Smooth muscle cell (in vitro differentiated cells): ENCODE measurements around the gene ELOA. TPM values are rescaled to one million over a fixed set of nuclear protein-coding genes. Genes with fewer than 3 reads are reported as not detected.

Experiments used
- DNase-seq: peaks from one replicate; lab custom pipeline; 2025; ENCODE audit not compliant: unreplicated experiment; lab: John Stamatoyannopoulos, UW
- H2AFZ ChIP-seq: fragments of 200-600 bp; sonication (generic); 2 replicates; pipeline ENCODE4 v1.6.0; 2016; ENCODE audit warnings: antibody characterized with exemption, low read depth, mild to moderate bottlenecking
- H3F3A ChIP-seq: fragments of 200-600 bp; sonication (generic); 2 replicates; pipeline ENCODE4 v1.6.0; 2017; ENCODE audit warnings: antibody characterized with exemption, low read depth
- H3K27ac ChIP-seq: fragments of 200-600 bp; sonication (generic); 2 replicates; pipeline ENCODE4 v1.5.1; 2016; ENCODE audit warnings: low read depth, mild to moderate bottlenecking
- H3K27me3 ChIP-seq: fragments of 200-600 bp; sonication (generic); 2 replicates; pipeline ENCODE4 v1.6.1; 2016; ENCODE audit warnings: low read depth, mild to moderate bottlenecking
- H3K36me3 ChIP-seq: fragments of 200-600 bp; sonication (generic); 2 replicates; pipeline ENCODE4 v1.5.1; 2016; ENCODE audit warnings: low read depth
- H3K4me1 ChIP-seq: fragments of 200-600 bp; sonication (generic); 2 replicates; pipeline ENCODE4 v1.5.1; 2016; ENCODE audit warnings: low read depth
- H3K4me2 ChIP-seq: fragments of 200-600 bp; sonication (generic); 2 replicates; pipeline ENCODE4 v1.6.0; 2016; ENCODE audit warnings: mild to moderate bottlenecking
- H3K4me3 ChIP-seq: fragments of 200-600 bp; sonication (generic); 2 replicates; pipeline ENCODE4 v1.5.1; 2016; ENCODE audit warnings: mild to moderate bottlenecking
- H3K79me2 ChIP-seq: fragments of 200-600 bp; sonication (generic); 2 replicates; pipeline ENCODE4 v1.6.0; 2016; ENCODE audit warnings: low read depth, mild to moderate bottlenecking
- H3K9ac ChIP-seq: fragments of 200-600 bp; sonication (generic); 2 replicates; pipeline ENCODE4 v1.6.0; 2016; ENCODE audit warnings: low read depth
- H3K9me3 ChIP-seq: fragments of 200-600 bp; sonication (generic); replicated peaks from 2 replicates; pipeline ENCODE4 v1.5.1; 2016; ENCODE audit warnings: low read depth
- H4K20me1 ChIP-seq: fragments of 200-600 bp; sonication (generic); 2 replicates; pipeline ENCODE4 v1.6.0; 2016; ENCODE audit warnings: low read depth
- WGBS: methylation state at CpG from one replicate; pipeline ENCODE4 v1.1.7; 2016; ENCODE audit warnings: low lambda C conversion rate; 5-methylcytosine and 5-hydroxymethylcytosine counted together
- polyA plus RNA-seq: library from polyadenylated mRNA; unstranded; fragments of >200 nt; fragmentation: Nextera tagmentation; extraction: Ambion mirVana; gene quantifications from 2 replicates; pipeline ENCODE4 v1.2.1, GENCODE V29; 2016
- total RNA-seq: library from RNA; depleted of rRNA; stranded (reverse); fragments of >200 nt; gene quantifications from 2 replicates; pipeline ENCODE4 v1.2.3, GENCODE V29; 2014
- TF ChIP-seq, protein P1 (sequence below): fragments of 200-600 bp; sonication (generic); IDR thresholded peaks from 2 replicates; pipeline ENCODE4 v1.5.1; 2017; ENCODE audit warnings: borderline replicate concordance, mild to moderate bottlenecking, antibody characterized with exemption; ENCODE audit not compliant: insufficient read depth, poor library complexity, severe bottlenecking

The ELOA gene
- total and polyA plus RNA-seq, 2 experiments from 2014 or later, result 28.1 to 33.4 TPM

GRCh38 chr1:23699280-23700179, 43.7 kb upstream of the ELOA start:
- 96% methylated on average over 7 of the region's 7 CpGs for WGBS
- TF ChIP-seq, protein P1, sequence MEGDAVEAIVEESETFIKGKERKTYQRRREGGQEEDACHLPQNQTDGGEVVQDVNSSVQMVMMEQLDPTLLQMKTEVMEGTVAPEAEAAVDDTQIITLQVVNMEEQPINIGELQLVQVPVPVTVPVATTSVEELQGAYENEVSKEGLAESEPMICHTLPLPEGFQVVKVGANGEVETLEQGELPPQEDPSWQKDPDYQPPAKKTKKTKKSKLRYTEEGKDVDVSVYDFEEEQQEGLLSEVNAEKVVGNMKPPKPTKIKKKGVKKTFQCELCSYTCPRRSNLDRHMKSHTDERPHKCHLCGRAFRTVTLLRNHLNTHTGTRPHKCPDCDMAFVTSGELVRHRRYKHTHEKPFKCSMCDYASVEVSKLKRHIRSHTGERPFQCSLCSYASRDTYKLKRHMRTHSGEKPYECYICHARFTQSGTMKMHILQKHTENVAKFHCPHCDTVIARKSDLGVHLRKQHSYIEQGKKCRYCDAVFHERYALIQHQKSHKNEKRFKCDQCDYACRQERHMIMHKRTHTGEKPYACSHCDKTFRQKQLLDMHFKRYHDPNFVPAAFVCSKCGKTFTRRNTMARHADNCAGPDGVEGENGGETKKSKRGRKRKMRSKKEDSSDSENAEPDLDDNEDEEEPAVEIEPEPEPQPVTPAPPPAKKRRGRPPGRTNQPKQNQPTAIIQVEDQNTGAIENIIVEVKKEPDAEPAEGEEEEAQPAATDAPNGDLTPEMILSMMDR, result no peak
- Histone ChIP-seq H3F3A (peaks cover 5% of the 10 kb centered on the region), H4K20me1 (peaks cover 97% of the 10 kb centered on the region), H3K27me3 (no peaks in the 10 kb centered on the region), H2AFZ (no peak overlapping the region), H3K9ac (no peak overlapping the region), H3K9me3 (no peaks in the 10 kb centered on the region), H3K27ac (no peak overlapping the region), H3K4me1 (no peaks in the 10 kb centered on the region), H3K4me2 (no peak overlapping the region), H3K36me3 (peaks cover 17% of the 10 kb centered on the region), H3K4me3 (no peak overlapping the region), H3K79me2 (peaks cover 88% of the 10 kb centered on the region)
- DNase-seq, result no peak

DNA sequence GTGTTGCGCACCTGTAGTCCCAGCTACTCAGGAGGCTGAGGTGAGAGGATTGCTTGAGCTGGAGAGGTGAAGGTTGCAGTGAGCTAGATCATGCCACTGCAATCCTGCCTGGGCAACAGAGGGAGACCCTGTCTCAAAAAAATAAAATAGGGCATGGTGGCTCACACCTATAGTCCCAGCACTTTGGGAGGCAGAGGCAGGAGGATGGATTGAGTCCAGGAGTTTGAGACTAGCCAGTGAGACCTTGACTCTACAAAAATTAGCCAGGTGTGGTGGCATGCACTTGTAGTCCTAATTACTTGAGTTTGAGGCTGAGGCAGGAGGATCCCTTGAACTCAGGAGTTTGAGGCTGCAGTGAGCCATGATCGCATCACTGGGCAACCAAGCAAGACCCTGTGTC, 42.0 kb upstream of the ELOA start:
- peaks cover 81% of the 10 kb centered on the region for H3K79me2 ChIP-seq
- WGBS, result 95% methylated on average over 2 of the region's 2 CpGs
- peaks cover 96% of the 10 kb centered on the region for H4K20me1 ChIP-seq
- no peak overlapping the region for H2AFZ ChIP-seq
- no peaks in the 10 kb centered on the region for H3K9me3 ChIP-seq
- H3K27ac ChIP-seq, result no peak overlapping the region
- no peak overlapping the region for H3K4me3 ChIP-seq
- H3K36me3 ChIP-seq, result peaks cover 9% of the 10 kb centered on the region
- peaks cover 5% of the 10 kb centered on the region for H3F3A ChIP-seq
- H3K4me2 ChIP-seq, result no peak overlapping the region
- no peak for DNase-seq
- H3K4me1 ChIP-seq, result no peaks in the 10 kb centered on the region
- H3K27me3 ChIP-seq, result no peaks in the 10 kb centered on the region
- H3K9ac ChIP-seq, result no peak overlapping the region
- TF ChIP-seq, protein P1, result no peak

GRCh38 chr1:23701996-23702395, 41.3 kb upstream of the ELOA start:
- DNase-seq, result no peak
- peaks cover 74% of the 10 kb centered on the region for H3K79me2 ChIP-seq
- WGBS, result 94% methylated on average over 5 of the region's 5 CpGs
- no peak overlapping the region for H3K9ac ChIP-seq
- H3K27me3 ChIP-seq, result no peaks in the 10 kb centered on the region
- H4K20me1 ChIP-seq, result peaks cover 96% of the 10 kb centered on the region
- no peak overlapping the region for H3K4me3 ChIP-seq
- H3K9me3 ChIP-seq, result no peaks in the 10 kb centered on the region
- peaks cover 9% of the 10 kb centered on the region for H3K36me3 ChIP-seq
- no peak overlapping the region for H2AFZ ChIP-seq
- TF ChIP-seq, protein P1, result no peak
- no peaks in the 10 kb centered on the region for H3K4me1 ChIP-seq
- H3K27ac ChIP-seq, result no peak overlapping the region
- H3F3A ChIP-seq, result peaks cover 5% of the 10 kb centered on the region
- H3K4me2 ChIP-seq, result no peak overlapping the region
